Panc1 (cell line): ENCODE measurements around the gene ZACN.

Experiments used
- CTCF ChIP-seq: fragments of 450-650 bp; IDR thresholded peaks from 2 replicates; pipeline ENCODE4 v1.5.1; 2017; ENCODE audit warnings: mild to moderate bottlenecking
- POLR2AphosphoS5 ChIP-seq: IDR thresholded peaks from 2 replicates; pipeline ENCODE4 v1.6.1; 2012; ENCODE audit warnings: mild to moderate bottlenecking, low read depth, low read length, moderate library complexity
- REST ChIP-seq, 2 experiments: IDR thresholded peaks; 2 replicates each; pipeline ENCODE4 v1.6.1; 2011 to 2012; ENCODE audit warnings: low read depth in 2 of 2, control low read depth in 1 of 2, low read length in 1 of 2, mild to moderate bottlenecking in 1 of 2, moderate library complexity in 1 of 2; ENCODE audit not compliant: insufficient read depth in 1 of 2

- TF ChIP-seq CTCF (no peak), REST (IDR thresholded peaks at IDR 0.05; ENCODE audit: insufficient read depth in 1 of 2, low read depth in 2 of 2, low read length in 1 of 2) (no peak), POLR2AphosphoS5 (no peak)
These were observed 33.0 kb downstream of the ZACN start for GRCh38 chr17:76111956-76112355.
